Measurements from ENCODE around the gene AGPAT4.

- TF ChIP-seq CTCF (IDR thresholded peaks at IDR 0.05) (no peak), POLR2A (IDR thresholded peaks at IDR 0.05) (no peak)
Observed at GRCh38 chr6:161091972-161092701, 181.7 kb downstream of the AGPAT4 start.
